NCI-H748 (cell line): Measurements from ENCODE around the gene ANP32B.
"Not testable (repeated sequence)": the region's sequence is repeated elsewhere in the genome, so short reads cannot be mapped to it uniquely, and the experiment has no call there.

Experiments used
- DNase-seq: peaks from one replicate; lab custom pipeline; 2025; ENCODE audit not compliant: unreplicated experiment; lab: John Stamatoyannopoulos, UW

The ANP32B gene

GRCh38 chr9:97982683-97983588 lies at the start of gene ANP32B:
TSS of gene ANP32B (plus strand) at chr9:97983341. CDS start at chr9:97983556, 215 bp downstream.
- peak; percentile 91 for DNase-seq

DNA sequence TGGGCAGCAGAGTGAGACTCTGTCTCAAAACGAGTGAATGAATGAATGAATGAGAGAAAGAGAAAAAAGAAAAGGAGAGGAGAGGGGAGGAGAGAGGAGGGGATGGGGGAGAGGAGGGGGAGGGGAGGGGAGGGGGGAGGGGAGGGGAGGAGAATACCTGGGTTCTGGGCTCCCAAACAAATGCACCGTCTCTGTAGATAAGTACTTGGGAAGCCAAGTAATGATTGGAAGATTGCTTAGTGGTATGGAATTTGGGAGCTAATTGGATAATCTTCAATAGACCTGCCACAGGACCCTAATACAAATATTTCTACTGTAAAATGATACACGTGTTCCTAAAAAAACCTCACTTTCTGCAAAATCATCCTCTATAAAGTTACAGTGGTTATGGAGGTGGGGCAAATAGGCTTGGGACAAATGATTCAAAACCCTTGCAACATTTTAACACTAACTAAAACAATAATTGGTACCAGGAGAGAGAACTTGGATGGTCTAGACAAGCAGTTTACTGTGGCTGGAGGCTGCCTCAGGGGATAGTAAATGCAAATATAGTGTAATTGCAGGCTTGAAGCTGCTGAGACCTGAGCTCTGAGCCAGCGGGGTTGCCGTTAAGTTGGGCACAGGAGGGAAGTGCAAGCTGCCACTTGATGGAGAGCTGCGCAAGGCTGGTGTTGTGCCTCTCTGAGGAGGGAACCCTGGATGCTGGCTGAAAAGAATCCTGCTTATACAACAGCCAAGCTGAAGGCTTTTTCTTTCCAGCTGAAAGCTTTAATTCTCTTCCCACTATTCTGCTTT lies 48.6 kb upstream of the ANP32B start:
- DNase-seq = peak; percentile 54

DNA sequence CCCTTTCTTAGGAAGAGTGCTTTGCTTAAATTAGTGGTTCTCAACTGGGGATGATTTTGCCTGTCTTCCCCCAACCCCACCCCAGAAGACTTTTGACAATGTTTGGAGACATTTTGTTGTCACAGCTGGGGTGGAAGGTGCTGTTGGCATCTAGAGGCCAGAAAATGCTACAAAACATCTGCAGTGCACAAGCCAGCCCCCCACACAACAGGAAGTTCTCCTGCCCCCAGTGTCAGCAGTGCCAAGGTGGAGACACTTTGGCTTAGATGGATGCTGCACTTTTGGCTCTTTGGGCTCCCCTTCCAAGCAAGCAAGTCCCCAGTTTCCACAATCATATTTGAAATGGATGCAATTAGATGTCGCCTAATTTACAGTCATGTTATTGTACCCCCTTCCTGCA lies 47.9 kb upstream of the ANP32B start:
- DNase-seq = peak; percentile 13

DNA sequence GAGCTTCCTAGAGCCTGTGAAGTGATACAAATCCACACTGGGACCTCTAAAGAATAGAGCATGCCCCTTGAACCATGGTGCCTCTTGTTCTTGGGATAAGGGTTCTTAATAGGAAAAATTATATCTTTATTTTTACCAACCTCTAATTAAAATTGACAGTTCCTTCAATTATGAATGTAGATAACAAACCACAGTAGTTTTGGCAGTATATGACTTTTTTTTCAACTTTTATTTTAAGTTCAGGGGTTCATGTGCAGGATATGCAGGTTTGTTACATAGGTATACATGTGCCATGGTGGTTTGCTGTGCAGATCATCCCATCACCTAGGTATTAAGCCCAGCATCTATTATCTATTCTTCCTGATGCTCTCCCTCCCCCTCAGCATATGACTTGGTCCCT lies 46.1 kb upstream of the ANP32B start:
- no peak for DNase-seq

GRCh38 chr9:97938081-97938644 lies 45.0 kb upstream of the ANP32B start, which contains the start of gene HEMGN:
TSS of gene HEMGN (minus strand) at chr9:97938172. CDS start at chr9:97938136, 36 bp downstream.
- no peak for DNase-seq

DNA sequence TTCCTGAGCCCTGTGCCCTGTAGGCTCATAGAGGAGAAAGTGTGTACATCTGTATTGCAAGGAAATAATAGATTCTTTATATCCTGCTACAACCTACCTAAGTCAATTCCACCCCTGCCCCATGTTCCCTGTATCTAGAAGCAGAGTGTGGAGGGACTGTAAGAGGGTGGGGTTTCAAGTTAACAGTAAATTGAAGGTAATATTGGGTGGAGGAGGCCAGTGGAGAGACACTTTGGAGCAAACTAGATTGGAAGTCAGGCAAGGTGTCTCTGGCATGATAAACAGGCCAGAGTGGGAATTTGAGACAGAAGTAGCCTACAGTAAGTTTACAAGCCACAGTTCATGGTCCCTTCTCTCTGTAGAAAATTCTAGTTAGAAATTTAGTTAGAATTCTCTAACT lies 42.9 kb upstream of the ANP32B start:
- DNase-seq = no peak

DNA sequence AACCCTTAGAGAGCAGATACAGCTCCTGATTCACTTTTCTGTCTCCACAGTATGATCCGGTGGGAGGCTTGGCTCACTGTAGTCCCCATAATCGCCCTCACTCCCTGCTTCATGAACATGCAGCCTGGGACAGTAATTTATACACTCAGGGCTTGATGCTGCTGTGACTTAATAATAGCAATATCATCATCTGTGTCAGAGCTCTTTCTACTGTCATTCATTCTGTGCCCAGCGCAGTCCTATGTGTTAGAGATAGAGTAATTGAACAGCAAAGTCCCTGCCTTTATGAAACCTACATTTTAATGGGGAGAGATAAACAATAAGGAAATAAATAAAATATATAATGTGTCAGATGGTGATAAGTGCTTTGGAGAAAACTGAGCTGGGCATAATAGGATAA lies 42.4 kb upstream of the ANP32B start:
- DNase-seq = no peak

DNA sequence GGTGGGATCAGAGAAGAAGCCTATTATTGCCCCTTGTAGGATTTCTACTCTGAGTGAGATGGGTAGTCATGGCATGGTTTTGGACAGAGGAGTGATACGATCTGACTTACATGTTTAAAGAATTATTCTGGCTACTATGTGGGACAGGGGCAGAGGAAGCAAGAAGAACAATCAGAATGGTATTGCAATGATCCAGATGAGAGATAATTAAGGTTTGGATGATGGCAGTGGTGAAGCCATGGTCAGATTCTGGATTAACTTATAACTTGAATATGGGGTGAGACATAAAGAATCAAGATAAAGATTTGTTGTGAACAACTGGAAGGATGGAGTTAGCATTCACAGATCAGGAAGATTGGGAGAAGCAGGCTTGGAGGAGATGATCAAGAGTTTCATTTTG lies 41.8 kb upstream of the ANP32B start:
- DNase-seq = no peak

DNA sequence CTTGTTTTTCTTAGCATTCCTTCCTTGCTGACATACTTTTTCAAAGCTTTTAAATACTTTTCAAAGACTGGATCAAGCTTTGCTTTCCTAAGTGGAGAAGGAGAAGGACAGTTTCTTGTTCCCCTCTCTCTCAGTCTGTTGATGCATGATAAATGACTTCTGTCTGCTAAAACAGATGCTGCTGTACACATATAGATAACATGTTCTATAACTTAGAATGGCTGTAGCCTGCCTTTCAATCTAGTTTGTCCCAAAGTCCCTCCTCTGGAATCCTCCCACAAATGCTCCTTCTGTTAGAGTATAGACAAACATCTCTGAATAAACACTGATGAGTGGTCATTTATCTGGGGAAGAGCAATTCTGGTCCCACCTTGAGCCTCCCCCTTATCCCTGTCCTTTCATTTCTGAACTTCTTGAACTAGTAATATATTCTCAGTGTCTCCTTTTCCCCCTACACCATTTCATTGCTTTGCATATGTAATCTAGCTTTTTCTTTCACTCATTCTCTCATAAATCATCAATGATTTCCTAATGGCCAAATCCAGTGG lies 39.8 kb upstream of the ANP32B start:
- no peak for DNase-seq

GRCh38 chr9:97944612-97945011 lies 38.5 kb upstream of the ANP32B start:
- DNase-seq = no peak

GRCh38 chr9:97945470-97945869 lies 37.7 kb upstream of the ANP32B start:
- not testable (repeated sequence) for DNase-seq

- not testable (repeated sequence) for DNase-seq
Observed at GRCh38 chr9:97947094-97947493, 36.0 kb upstream of the ANP32B start.

GRCh38 chr9:97950873-97951272 lies 32.3 kb upstream of the ANP32B start:
- DNase-seq = peak; percentile 45

- DNase-seq = peak; percentile 72
Observed at GRCh38 chr9:97954550-97954989, 28.6 kb upstream of the ANP32B start.

GRCh38 chr9:97956331-97956730 lies 26.8 kb upstream of the ANP32B start:
- DNase-seq = no peak

DNA sequence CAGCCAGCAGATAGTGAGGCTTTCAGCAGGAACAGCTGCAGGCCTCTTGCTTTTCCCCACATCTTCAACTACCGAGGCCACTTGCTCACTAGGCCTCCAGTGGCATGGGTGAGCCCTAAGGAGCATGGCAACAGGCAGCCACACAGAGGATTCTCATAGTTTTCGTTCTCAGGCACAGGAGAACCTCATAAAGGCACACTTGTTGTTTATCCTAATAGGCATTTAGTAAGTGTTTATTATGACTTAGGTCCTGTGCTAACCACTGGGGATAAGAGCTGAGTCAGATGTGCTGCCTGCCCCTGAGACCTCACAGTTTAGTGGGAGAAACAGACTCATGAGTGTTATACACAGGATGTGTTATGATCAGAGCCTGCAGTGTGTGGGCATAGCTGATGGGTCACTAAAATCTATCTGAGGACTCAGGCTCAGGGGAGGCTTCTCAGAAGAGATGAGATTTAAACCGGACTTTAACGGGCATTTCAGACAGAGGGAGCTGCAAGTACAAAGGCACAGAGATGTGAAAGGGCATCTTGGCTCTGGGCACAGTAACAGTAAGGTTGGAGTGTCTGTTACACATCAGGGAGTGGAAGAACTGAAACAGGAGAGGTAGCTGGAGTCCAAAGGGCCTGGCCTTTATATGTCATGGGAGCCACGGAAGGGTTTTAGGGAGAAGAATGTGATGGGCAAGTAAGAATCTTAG lies 24.2 kb upstream of the ANP32B start:
- DNase-seq = no peak

DNA sequence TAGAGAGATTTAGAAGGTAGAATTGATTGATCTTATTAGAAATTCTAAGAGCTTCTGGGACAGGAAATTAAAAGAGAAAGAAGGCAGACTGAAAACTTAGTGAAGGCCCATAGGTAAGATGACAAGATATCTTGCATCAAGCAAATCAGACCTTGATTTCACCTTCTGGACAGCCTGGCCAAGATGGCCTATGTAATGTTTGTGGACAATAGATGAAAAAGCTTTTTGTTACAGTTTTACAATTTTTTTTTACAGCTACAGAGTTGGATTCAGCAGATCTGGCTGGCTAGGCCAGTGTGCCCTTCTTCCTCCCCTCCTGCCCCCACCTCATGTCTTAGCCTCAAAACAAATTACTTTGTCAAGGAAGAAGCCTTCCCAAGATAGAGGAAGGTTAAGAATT lies 23.6 kb upstream of the ANP32B start:
- DNase-seq = no peak

DNA sequence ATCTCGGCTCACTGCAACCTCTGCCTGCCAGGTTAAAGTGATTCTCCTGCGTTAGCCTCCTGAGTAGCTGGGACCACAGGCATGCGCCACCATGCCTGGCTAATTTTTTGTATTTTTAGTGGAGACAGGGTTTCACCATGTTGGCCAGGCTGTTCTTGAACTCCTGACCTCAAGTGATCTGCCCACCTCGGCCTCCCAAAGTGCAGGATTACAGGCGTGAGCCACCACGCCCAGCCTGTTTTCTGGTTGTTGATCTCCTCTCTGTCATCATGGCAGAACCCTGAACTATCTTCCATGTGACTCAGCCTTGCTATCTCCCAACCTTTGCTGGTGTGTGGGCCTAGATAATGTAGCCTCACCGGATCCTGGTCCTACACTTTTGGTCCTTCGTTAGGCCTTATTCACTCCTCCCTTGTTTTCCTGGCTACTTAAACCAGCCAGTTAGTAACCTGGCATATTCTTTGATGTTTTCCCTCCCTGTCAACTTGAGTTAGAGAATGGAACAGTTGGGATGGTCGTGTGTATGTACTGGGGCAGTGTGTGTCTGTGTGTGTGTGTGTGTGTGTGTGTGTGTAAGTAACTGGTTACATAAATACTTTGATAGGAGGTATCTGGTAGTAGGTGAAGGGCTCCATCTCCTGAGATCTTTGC lies 22.3 kb upstream of the ANP32B start:
- not testable (repeated sequence) for DNase-seq

- no peak for DNase-seq
Observed at GRCh38 chr9:97961361-97961760, 21.8 kb upstream of the ANP32B start.

GRCh38 chr9:97962136-97962535 lies 21.0 kb upstream of the ANP32B start:
- DNase-seq = no peak
